ENCODE data around the gene ANLN.

ANLN gene

GRCh38 chr7:36396150-36396549, 6.5 kb downstream of the ANLN start:
- H3K4me1 ChIP-seq (ENCODE audit: insufficient read depth, low read length), result peaks cover 35% of the 10 kb centered on the region
- H4K20me1 ChIP-seq (ENCODE audit: insufficient read depth, low read length), result peaks cover 40% of the 10 kb centered on the region
- H3K4me2 ChIP-seq (ENCODE audit: insufficient read depth, low read length), result no peak overlapping the region
- H3K79me2 ChIP-seq (ENCODE audit: insufficient read depth, low read length), result peaks cover 95% of the 10 kb centered on the region
- H3K27ac ChIP-seq (ENCODE audit: low read length), result no peak overlapping the region
- H3K27me3 ChIP-seq (ENCODE audit: insufficient read depth, low read length, poor library complexity), result no peaks in the 10 kb centered on the region
- no peak for TF ChIP-seq EZH2 (IDR thresholded peaks at IDR 0.05; ENCODE audit: borderline replicate concordance, low read depth, low read length, severe bottlenecking)
- TF ChIP-seq, protein P1, sequence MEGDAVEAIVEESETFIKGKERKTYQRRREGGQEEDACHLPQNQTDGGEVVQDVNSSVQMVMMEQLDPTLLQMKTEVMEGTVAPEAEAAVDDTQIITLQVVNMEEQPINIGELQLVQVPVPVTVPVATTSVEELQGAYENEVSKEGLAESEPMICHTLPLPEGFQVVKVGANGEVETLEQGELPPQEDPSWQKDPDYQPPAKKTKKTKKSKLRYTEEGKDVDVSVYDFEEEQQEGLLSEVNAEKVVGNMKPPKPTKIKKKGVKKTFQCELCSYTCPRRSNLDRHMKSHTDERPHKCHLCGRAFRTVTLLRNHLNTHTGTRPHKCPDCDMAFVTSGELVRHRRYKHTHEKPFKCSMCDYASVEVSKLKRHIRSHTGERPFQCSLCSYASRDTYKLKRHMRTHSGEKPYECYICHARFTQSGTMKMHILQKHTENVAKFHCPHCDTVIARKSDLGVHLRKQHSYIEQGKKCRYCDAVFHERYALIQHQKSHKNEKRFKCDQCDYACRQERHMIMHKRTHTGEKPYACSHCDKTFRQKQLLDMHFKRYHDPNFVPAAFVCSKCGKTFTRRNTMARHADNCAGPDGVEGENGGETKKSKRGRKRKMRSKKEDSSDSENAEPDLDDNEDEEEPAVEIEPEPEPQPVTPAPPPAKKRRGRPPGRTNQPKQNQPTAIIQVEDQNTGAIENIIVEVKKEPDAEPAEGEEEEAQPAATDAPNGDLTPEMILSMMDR (IDR thresholded peaks at IDR 0.05; ENCODE audit: borderline replicate concordance, extremely low read depth, low read length, poor library complexity, severe bottlenecking), result no peak
- ATAC-seq (ENCODE audit: insufficient read depth, low read depth), result no peak; the same call in 2 of the 3 replicates
- no peak overlapping the region for H3K4me3 ChIP-seq (ENCODE audit: low read depth in 1 of 2, low read length in 2 of 2)
- no peak for DNase-seq
- no peak overlapping the region for H2AFZ ChIP-seq (ENCODE audit: low read depth, low read length)
- H3K9me3 ChIP-seq (ENCODE audit: insufficient read depth, low read length, severe bottlenecking), result no peaks in the 10 kb centered on the region
- H3K36me3 ChIP-seq (ENCODE audit: insufficient read depth, low read length), result peaks cover 73% of the 10 kb centered on the region
- H3K9ac ChIP-seq (ENCODE audit: low read depth, low read length), result no peak overlapping the region

DNA sequence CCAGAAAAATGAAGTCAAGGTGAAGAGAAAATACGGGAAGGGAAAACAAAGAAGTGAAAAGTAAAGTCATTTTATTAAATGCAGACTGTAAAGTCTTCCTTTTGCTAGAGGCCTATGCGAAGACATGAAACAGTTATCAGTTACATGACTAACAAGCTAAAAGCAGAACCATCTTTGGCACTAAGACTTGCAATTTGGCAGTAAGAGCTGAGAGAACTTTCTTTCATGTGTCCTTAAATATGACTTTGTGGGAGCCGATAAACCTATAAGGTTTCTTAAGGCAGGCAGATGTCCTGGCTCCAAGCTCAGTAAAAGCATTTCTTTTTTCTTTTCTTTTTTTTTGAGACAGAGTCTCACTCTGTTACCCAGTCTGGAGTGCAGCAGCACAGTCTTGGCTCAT, 10.4 kb downstream of the ANLN start:
- H3K4me3 ChIP-seq (ENCODE audit: low read depth in 1 of 2, low read length in 2 of 2), result no peak overlapping the region
- no peak overlapping the region for H3K9ac ChIP-seq (ENCODE audit: low read depth, low read length)
- peaks cover 99% of the 10 kb centered on the region for H3K36me3 ChIP-seq (ENCODE audit: insufficient read depth, low read length)
- H3K4me2 ChIP-seq (ENCODE audit: insufficient read depth, low read length), result no peak overlapping the region
- peaks cover 22% of the 10 kb centered on the region; the same call in 1 of the 2 replicates for H4K20me1 ChIP-seq (ENCODE audit: insufficient read depth, low read length)
- H2AFZ ChIP-seq (ENCODE audit: low read depth, low read length), result no peak overlapping the region
- H3K79me2 ChIP-seq (ENCODE audit: insufficient read depth, low read length), result peaks cover 86% of the 10 kb centered on the region
- H3K27ac ChIP-seq (ENCODE audit: low read length), result no peak overlapping the region
- no peak for ATAC-seq (ENCODE audit: insufficient read depth, low read depth)
- no peaks in the 10 kb centered on the region for H3K9me3 ChIP-seq (ENCODE audit: insufficient read depth, low read length, severe bottlenecking)
- DNase-seq, result no peak
- no peaks in the 10 kb centered on the region for H3K27me3 ChIP-seq (ENCODE audit: insufficient read depth, low read length, poor library complexity)
- H3K4me1 ChIP-seq (ENCODE audit: insufficient read depth, low read length), result peaks cover 3% of the 10 kb centered on the region; the same call in 1 of the 2 replicates
- TF ChIP-seq, protein P1 (IDR thresholded peaks at IDR 0.05; ENCODE audit: borderline replicate concordance, extremely low read depth, low read length, poor library complexity, severe bottlenecking), result no peak
- no peak for TF ChIP-seq EZH2 (IDR thresholded peaks at IDR 0.05; ENCODE audit: borderline replicate concordance, low read depth, low read length, severe bottlenecking)

DNA sequence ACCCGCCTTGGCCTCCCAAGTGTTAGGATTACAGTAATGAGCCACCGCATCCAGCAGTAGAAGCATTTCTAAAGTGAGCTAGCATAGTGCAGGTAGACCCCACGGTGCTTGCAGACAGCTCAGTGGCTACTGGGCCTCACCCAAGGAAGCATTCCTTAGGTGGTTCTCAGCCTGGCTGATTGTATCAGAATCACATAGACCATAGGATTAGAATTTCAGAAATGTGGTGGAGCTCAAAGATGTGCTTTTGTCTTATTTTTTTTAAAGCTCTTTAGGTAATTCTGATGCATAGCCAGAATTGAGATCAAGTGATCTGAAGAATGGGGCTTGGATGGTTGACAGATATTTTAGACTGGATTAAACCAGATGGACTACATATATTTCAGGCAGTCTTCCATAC, 10.9 kb downstream of the ANLN start:
- Histone ChIP-seq H3K4me2 (ENCODE audit: insufficient read depth, low read length) (no peak overlapping the region), H3K4me3 (ENCODE audit: low read depth in 1 of 2, low read length in 2 of 2) (no peak overlapping the region), H3K9me3 (ENCODE audit: insufficient read depth, low read length, severe bottlenecking) (no peaks in the 10 kb centered on the region), H3K36me3 (ENCODE audit: insufficient read depth, low read length) (peaks cover 99% of the 10 kb centered on the region), H3K79me2 (ENCODE audit: insufficient read depth, low read length) (peaks cover 86% of the 10 kb centered on the region), H3K9ac (ENCODE audit: low read depth, low read length) (no peak overlapping the region), H2AFZ (ENCODE audit: low read depth, low read length) (no peak overlapping the region), H3K4me1 (ENCODE audit: insufficient read depth, low read length) (no peaks in the 10 kb centered on the region), H4K20me1 (ENCODE audit: insufficient read depth, low read length) (peaks cover 20% of the 10 kb centered on the region; the same call in 1 of the 2 replicates), H3K27ac (ENCODE audit: low read length) (no peak overlapping the region), H3K27me3 (ENCODE audit: insufficient read depth, low read length, poor library complexity) (no peaks in the 10 kb centered on the region)
- TF ChIP-seq, protein P1 (IDR thresholded peaks at IDR 0.05; ENCODE audit: borderline replicate concordance, extremely low read depth, low read length, poor library complexity, severe bottlenecking), result no peak
- TF ChIP-seq EZH2 (IDR thresholded peaks at IDR 0.05; ENCODE audit: borderline replicate concordance, low read depth, low read length, severe bottlenecking), result no peak
- no peak for DNase-seq
- ATAC-seq (ENCODE audit: insufficient read depth, low read depth), result no peak

DNA sequence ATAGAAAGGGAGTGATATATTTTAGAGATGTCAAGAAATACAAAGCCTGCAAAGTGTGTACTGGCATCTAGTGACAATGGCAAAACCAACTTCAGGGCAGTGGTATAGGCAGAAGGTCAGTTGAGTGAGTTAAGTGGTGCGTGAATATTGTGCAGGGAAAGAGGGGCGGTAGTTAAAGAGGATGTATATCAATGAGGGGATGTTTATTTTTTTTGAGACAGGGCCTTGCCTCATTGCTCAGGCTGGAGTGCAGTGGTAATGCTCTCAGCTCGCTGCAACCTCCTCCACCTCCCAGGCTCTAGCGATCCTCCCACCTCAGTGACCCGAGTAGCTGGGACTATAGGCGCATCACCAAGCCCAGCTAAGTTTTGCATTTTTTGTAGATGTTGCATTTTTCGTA, 13.8 kb downstream of the ANLN start:
- H3K9ac ChIP-seq (ENCODE audit: low read depth, low read length), result no peak overlapping the region
- DNase-seq (no peak), ATAC-seq (ENCODE audit: insufficient read depth, low read depth) (no peak)
- H2AFZ ChIP-seq (ENCODE audit: low read depth, low read length), result no peak overlapping the region
- H4K20me1 ChIP-seq (ENCODE audit: insufficient read depth, low read length), result peaks cover 18% of the 10 kb centered on the region; the same call in 1 of the 2 replicates
- no peak overlapping the region for H3K4me3 ChIP-seq (ENCODE audit: low read depth in 1 of 2, low read length in 2 of 2)
- H3K27me3 ChIP-seq (ENCODE audit: insufficient read depth, low read length, poor library complexity), result no peaks in the 10 kb centered on the region
- H3K36me3 ChIP-seq (ENCODE audit: insufficient read depth, low read length), result peaks cover 98% of the 10 kb centered on the region
- H3K9me3 ChIP-seq (ENCODE audit: insufficient read depth, low read length, severe bottlenecking), result no peaks in the 10 kb centered on the region
- H3K4me2 ChIP-seq (ENCODE audit: insufficient read depth, low read length), result no peak overlapping the region
- no peaks in the 10 kb centered on the region for H3K4me1 ChIP-seq (ENCODE audit: insufficient read depth, low read length)
- peaks cover 78% of the 10 kb centered on the region for H3K79me2 ChIP-seq (ENCODE audit: insufficient read depth, low read length)
- no peak overlapping the region for H3K27ac ChIP-seq (ENCODE audit: low read length)
- no peak for TF ChIP-seq EZH2 (IDR thresholded peaks at IDR 0.05; ENCODE audit: borderline replicate concordance, low read depth, low read length, severe bottlenecking)
- TF ChIP-seq, protein P1 (IDR thresholded peaks at IDR 0.05; ENCODE audit: borderline replicate concordance, extremely low read depth, low read length, poor library complexity, severe bottlenecking), result no peak

Data from DND-41 (cell line).